Measurements from ENCODE around the gene SBNO2.
"Not testable (repeated sequence)": the region's sequence is repeated elsewhere in the genome, so short reads cannot be mapped to it uniquely, and the experiment has no call there.

Gene SBNO2

GRCh38 chr19:1131718-1132551 lies 42.1 kb downstream of the SBNO2 start:
- peak overlapping the region; percentile 76 for H3K9ac ChIP-seq (ENCODE audit: low read length)
- peaks cover 2% of the 10 kb centered on the region for H3K36me3 ChIP-seq (ENCODE audit: control insufficient read depth, insufficient read depth, low read length)
- H3K27me3 ChIP-seq (ENCODE audit: control insufficient read depth, insufficient read depth, low read length) = no peaks in the 10 kb centered on the region
- H3K4me3 ChIP-seq (ENCODE audit: low read length) = peak overlapping the region; percentile 65
- peaks cover 4% of the 10 kb centered on the region for H3K4me1 ChIP-seq (ENCODE audit: control insufficient read depth, insufficient read depth, low read length)
- H3K27ac ChIP-seq (ENCODE audit: low read depth, low read length) = peak overlapping the region; percentile 72

GRCh38 chr19:1130771-1131717 lies 43.0 kb downstream of the SBNO2 start:
- Histone ChIP-seq H3K36me3 (ENCODE audit: control insufficient read depth, insufficient read depth, low read length) (peaks cover 2% of the 10 kb centered on the region), H3K9ac (ENCODE audit: low read length) (peak overlapping the region; percentile 76), H3K27ac (ENCODE audit: low read depth, low read length) (peak overlapping the region; percentile 72), H3K4me1 (ENCODE audit: control insufficient read depth, insufficient read depth, low read length) (peaks cover 4% of the 10 kb centered on the region), H3K4me3 (ENCODE audit: low read length) (peak overlapping the region; percentile 65), H3K27me3 (ENCODE audit: control insufficient read depth, insufficient read depth, low read length) (no peaks in the 10 kb centered on the region)

GRCh38 chr19:1129535-1129934 lies 44.5 kb downstream of the SBNO2 start:
- no peak overlapping the region for H3K9ac ChIP-seq (ENCODE audit: low read length)
- H3K36me3 ChIP-seq (ENCODE audit: control insufficient read depth, insufficient read depth, low read length) = peaks cover 9% of the 10 kb centered on the region
- no peaks in the 10 kb centered on the region for H3K27me3 ChIP-seq (ENCODE audit: control insufficient read depth, insufficient read depth, low read length)
- H3K27ac ChIP-seq (ENCODE audit: low read depth, low read length) = no peak overlapping the region
- H3K4me1 ChIP-seq (ENCODE audit: control insufficient read depth, insufficient read depth, low read length) = peaks cover 4% of the 10 kb centered on the region
- H3K4me3 ChIP-seq (ENCODE audit: low read length) = no peak overlapping the region

GRCh38 chr19:1129084-1129483 lies 45.0 kb downstream of the SBNO2 start:
- not testable (repeated sequence) for H3K9ac ChIP-seq (ENCODE audit: low read length); H3K4me3 ChIP-seq (ENCODE audit: low read length); H3K27me3 ChIP-seq (ENCODE audit: control insufficient read depth, insufficient read depth, low read length); H3K27ac ChIP-seq (ENCODE audit: low read depth, low read length); H3K4me1 ChIP-seq (ENCODE audit: control insufficient read depth, insufficient read depth, low read length)
- H3K36me3 ChIP-seq (ENCODE audit: control insufficient read depth, insufficient read depth, low read length) = peaks cover 12% of the 10 kb centered on the region

GRCh38 chr19:1128106-1128505 lies 46.0 kb downstream of the SBNO2 start:
- Histone ChIP-seq H3K4me1 (ENCODE audit: control insufficient read depth, insufficient read depth, low read length) (peaks cover 4% of the 10 kb centered on the region), H3K4me3 (ENCODE audit: low read length) (no peak overlapping the region), H3K27me3 (ENCODE audit: control insufficient read depth, insufficient read depth, low read length) (no peaks in the 10 kb centered on the region), H3K36me3 (ENCODE audit: control insufficient read depth, insufficient read depth, low read length) (peaks cover 21% of the 10 kb centered on the region), H3K27ac (ENCODE audit: low read depth, low read length) (no peak overlapping the region), H3K9ac (ENCODE audit: low read length) (no peak overlapping the region)

GRCh38 chr19:1126984-1127760 lies 46.9 kb downstream of the SBNO2 start:
- Histone ChIP-seq H3K9ac (ENCODE audit: low read length) (no peak overlapping the region), H3K36me3 (ENCODE audit: control insufficient read depth, insufficient read depth, low read length) (peaks cover 25% of the 10 kb centered on the region), H3K27ac (ENCODE audit: low read depth, low read length) (no peak overlapping the region), H3K4me3 (ENCODE audit: low read length) (no peak overlapping the region), H3K4me1 (ENCODE audit: control insufficient read depth, insufficient read depth, low read length) (no peaks in the 10 kb centered on the region), H3K27me3 (ENCODE audit: control insufficient read depth, insufficient read depth, low read length) (no peaks in the 10 kb centered on the region)

GRCh38 chr19:1125601-1126467 lies 48.2 kb downstream of the SBNO2 start:
- Histone ChIP-seq H3K9ac (ENCODE audit: low read length) (no peak overlapping the region), H3K27ac (ENCODE audit: low read depth, low read length) (no peak overlapping the region), H3K4me3 (ENCODE audit: low read length) (no peak overlapping the region), H3K36me3 (ENCODE audit: control insufficient read depth, insufficient read depth, low read length) (peaks cover 37% of the 10 kb centered on the region), H3K27me3 (ENCODE audit: control insufficient read depth, insufficient read depth, low read length) (no peaks in the 10 kb centered on the region), H3K4me1 (ENCODE audit: control insufficient read depth, insufficient read depth, low read length) (no peaks in the 10 kb centered on the region)

- Histone ChIP-seq H3K9ac (ENCODE audit: low read length) (no peak overlapping the region), H3K4me3 (ENCODE audit: low read length) (no peak overlapping the region), H3K4me1 (ENCODE audit: control insufficient read depth, insufficient read depth, low read length) (no peaks in the 10 kb centered on the region), H3K27ac (ENCODE audit: low read depth, low read length) (no peak overlapping the region), H3K36me3 (ENCODE audit: control insufficient read depth, insufficient read depth, low read length) (peaks cover 51% of the 10 kb centered on the region), H3K27me3 (ENCODE audit: control insufficient read depth, insufficient read depth, low read length) (no peaks in the 10 kb centered on the region)
These were observed 50.0 kb downstream of the SBNO2 start for GRCh38 chr19:1123885-1124677.

- no peak overlapping the region for H3K27ac ChIP-seq (ENCODE audit: low read depth, low read length)
- H3K27me3 ChIP-seq (ENCODE audit: control insufficient read depth, insufficient read depth, low read length) = no peaks in the 10 kb centered on the region
- H3K36me3 ChIP-seq (ENCODE audit: control insufficient read depth, insufficient read depth, low read length) = peaks cover 55% of the 10 kb centered on the region
- no peak overlapping the region for H3K4me3 ChIP-seq (ENCODE audit: low read length)
- no peaks in the 10 kb centered on the region for H3K4me1 ChIP-seq (ENCODE audit: control insufficient read depth, insufficient read depth, low read length)
- H3K9ac ChIP-seq (ENCODE audit: low read length) = no peak overlapping the region
These were observed 50.7 kb downstream of the SBNO2 start for GRCh38 chr19:1123381-1123780.

GRCh38 chr19:1122972-1123363 lies 51.1 kb downstream of the SBNO2 start:
- H3K27me3 ChIP-seq (ENCODE audit: control insufficient read depth, insufficient read depth, low read length) = no peaks in the 10 kb centered on the region
- H3K4me3 ChIP-seq (ENCODE audit: low read length) = no peak overlapping the region
- H3K9ac ChIP-seq (ENCODE audit: low read length) = no peak overlapping the region
- no peaks in the 10 kb centered on the region for H3K4me1 ChIP-seq (ENCODE audit: control insufficient read depth, insufficient read depth, low read length)
- H3K36me3 ChIP-seq (ENCODE audit: control insufficient read depth, insufficient read depth, low read length) = peaks cover 57% of the 10 kb centered on the region
- H3K27ac ChIP-seq (ENCODE audit: low read depth, low read length) = no peak overlapping the region

Data from rectal smooth muscle tissue (tissue), 1 donor.